Activated gamma-delta T cell treated with anti-CD3 and anti-CD28 coated beads, Interleukin-2, amount 50 U/mL, for 16 hours (primary cell): Measurements from ENCODE around the gene ZRANB3.
"Not testable (repeated sequence)": the region's sequence is repeated elsewhere in the genome, so short reads cannot be mapped to it uniquely, and the experiment has no call there.

Experiments used
- DNase-seq: peaks from one replicate; pipeline ENCODE4 v3.0.0-alpha.2; 2020; ENCODE audit warnings: low read depth

The ZRANB3 gene

GRCh38 chr2:135121016-135121657 lies 409.9 kb downstream of the ZRANB3 start:
- DNase-seq, result no peak

GRCh38 chr2:135119582-135119981 lies 411.4 kb downstream of the ZRANB3 start:
- DNase-seq, result no peak

GRCh38 chr2:135113322-135113721 lies 417.7 kb downstream of the ZRANB3 start:
- no peak for DNase-seq

GRCh38 chr2:135105513-135106316 lies 425.3 kb downstream of the ZRANB3 start:
- not testable (repeated sequence) for DNase-seq

GRCh38 chr2:135103843-135104242 lies 427.2 kb downstream of the ZRANB3 start:
- DNase-seq, result no peak

- DNase-seq, result no peak
Measured at GRCh38 chr2:135099802-135100483, 431.1 kb downstream of the ZRANB3 start.

GRCh38 chr2:135097532-135098231 lies 433.3 kb downstream of the ZRANB3 start:
- no peak for DNase-seq

GRCh38 chr2:135096665-135097446 lies 434.2 kb downstream of the ZRANB3 start:
- DNase-seq, result no peak

- DNase-seq, result no peak
Measured at GRCh38 chr2:135095591-135095990, 435.4 kb downstream of the ZRANB3 start.

GRCh38 chr2:135094508-135094907 lies 436.5 kb downstream of the ZRANB3 start:
- DNase-seq, result no peak

- DNase-seq, result no peak
Measured at GRCh38 chr2:135093670-135094330, 437.2 kb downstream of the ZRANB3 start.

- no peak for DNase-seq
Measured at GRCh38 chr2:135093193-135093592, 437.8 kb downstream of the ZRANB3 start.

GRCh38 chr2:135091681-135092080 lies 439.3 kb downstream of the ZRANB3 start:
- no peak for DNase-seq

GRCh38 chr2:135089597-135089996 lies 441.4 kb downstream of the ZRANB3 start:
- DNase-seq, result not testable (repeated sequence)
